Colonic mucosa (tissue), 4 donors: Measurements from ENCODE around the gene SLC9A3. TPM values are rescaled to one million over a fixed set of nuclear protein-coding genes. Genes with fewer than 3 reads are reported as not detected.

Experiments
- DNase-seq: peaks from one replicate; pipeline ENCODE4 v3.0.0-alpha.2; 2020
- H3K27ac ChIP-seq: fragments of 200-600 bp; one replicate; pipeline ENCODE4 v1.8.0; 2021
- H3K27me3 ChIP-seq: fragments of 200-600 bp; one replicate; pipeline ENCODE4 v1.8.0; 2021
- H3K36me3 ChIP-seq: fragments of 200-600 bp; one replicate; pipeline ENCODE4 v1.8.0; 2021
- H3K4me1 ChIP-seq: fragments of 200-600 bp; one replicate; pipeline ENCODE4 v1.8.0; 2021; ENCODE audit warnings: mild to moderate bottlenecking
- H3K4me3 ChIP-seq: fragments of 200-600 bp; one replicate; pipeline ENCODE4 v1.8.0; 2021
- H3K9ac ChIP-seq, 2 donors: one replicate each; pipeline ENCODE4 v1.7.0; 2013; ENCODE audit warnings: control low read depth in 2 of 2, low read depth in 2 of 2, low read length in 2 of 2
- H3K9me3 ChIP-seq: fragments of 200-600 bp; one replicate; pipeline ENCODE4 v1.8.0; 2021
- intact Hi-C: fragments of 100-400 bp; cut with DNase I; formaldehyde crosslinking; loops from one replicate; pipeline ENCODE4 v1.14.1; 2022
- total RNA-seq, 2 donors: library from RNA; stranded (reverse); fragmentation: NEBNext Ultra II Directional in 1 of 2; extraction: Animal tissue kit (Norgen Biotek cat#: 25700) in 1 of 2; gene quantifications; one replicate each; pipeline ENCODE4 v1.2.1, GENCODE V29; 2021
- TF ChIP-seq, protein P1 (sequence below): fragments of 200-600 bp; IDR thresholded peaks from one replicate; pipeline ENCODE4 v1.8.0; 2022; ENCODE audit warnings: antibody characterized with exemption, mild to moderate bottlenecking
- donor health status: healthy.
- donor health status: DM: no; HTN: no; CAD: no.
- donor health status: DM: no; HTN: no; CAD: no.

The SLC9A3 gene
- total RNA-seq, 2 donors from 2014 or later: 70.0 to 78.8 TPM

DNA sequence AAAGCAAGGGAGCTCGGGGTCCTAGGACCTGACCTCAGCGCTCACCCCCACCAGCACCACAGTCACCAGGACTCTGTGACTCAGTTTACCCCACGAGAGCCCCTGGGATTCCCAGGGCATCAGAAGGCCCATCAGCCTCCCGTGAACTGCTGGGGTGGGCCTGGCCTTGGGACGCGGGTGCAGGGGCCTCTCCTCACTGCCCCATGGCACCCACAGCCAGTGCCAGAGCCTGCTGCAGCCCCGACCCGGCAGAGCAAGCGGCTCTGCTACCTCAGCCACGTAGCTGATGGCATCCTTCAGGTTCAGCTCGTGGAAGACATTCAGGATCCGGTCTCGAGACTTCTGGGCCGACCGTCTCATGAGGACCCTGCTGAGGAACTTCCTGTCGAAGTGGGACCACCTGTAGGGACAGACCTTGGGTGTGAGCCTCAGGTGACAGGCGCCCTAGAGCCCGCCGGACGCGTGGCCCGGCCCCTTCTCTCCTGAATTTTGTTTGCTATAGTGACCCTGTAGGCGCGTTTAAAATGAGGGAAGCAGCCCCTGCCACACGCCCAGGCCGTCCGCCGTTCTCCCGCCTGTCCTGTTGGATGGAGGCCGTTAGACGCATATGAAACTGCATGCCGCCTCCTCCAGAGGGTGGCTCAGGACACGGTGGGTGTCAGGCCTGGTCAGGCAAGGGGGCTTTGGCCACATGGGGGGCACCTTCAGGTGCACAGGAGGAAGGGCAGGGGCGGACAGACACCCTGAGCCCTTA, 44.5 kb downstream of the SLC9A3 start:
- TF ChIP-seq, protein P1, sequence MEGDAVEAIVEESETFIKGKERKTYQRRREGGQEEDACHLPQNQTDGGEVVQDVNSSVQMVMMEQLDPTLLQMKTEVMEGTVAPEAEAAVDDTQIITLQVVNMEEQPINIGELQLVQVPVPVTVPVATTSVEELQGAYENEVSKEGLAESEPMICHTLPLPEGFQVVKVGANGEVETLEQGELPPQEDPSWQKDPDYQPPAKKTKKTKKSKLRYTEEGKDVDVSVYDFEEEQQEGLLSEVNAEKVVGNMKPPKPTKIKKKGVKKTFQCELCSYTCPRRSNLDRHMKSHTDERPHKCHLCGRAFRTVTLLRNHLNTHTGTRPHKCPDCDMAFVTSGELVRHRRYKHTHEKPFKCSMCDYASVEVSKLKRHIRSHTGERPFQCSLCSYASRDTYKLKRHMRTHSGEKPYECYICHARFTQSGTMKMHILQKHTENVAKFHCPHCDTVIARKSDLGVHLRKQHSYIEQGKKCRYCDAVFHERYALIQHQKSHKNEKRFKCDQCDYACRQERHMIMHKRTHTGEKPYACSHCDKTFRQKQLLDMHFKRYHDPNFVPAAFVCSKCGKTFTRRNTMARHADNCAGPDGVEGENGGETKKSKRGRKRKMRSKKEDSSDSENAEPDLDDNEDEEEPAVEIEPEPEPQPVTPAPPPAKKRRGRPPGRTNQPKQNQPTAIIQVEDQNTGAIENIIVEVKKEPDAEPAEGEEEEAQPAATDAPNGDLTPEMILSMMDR: no peak
- intact Hi-C loops: loop anchor here (10.0 kb wide), 1 partner anchor 135 kb away; the partner anchor contains the start of gene CEP72
- Histone ChIP-seq H3K4me3 (no peak overlapping the region), H3K9me3 (no peaks in the 10 kb centered on the region), H3K4me1 (peaks cover 4% of the 10 kb centered on the region), H3K27ac (no peak overlapping the region), H3K9ac (no peak overlapping the region), H3K27me3 (peaks cover 57% of the 10 kb centered on the region), H3K36me3 (no peaks in the 10 kb centered on the region)
- no peak for DNase-seq

DNA sequence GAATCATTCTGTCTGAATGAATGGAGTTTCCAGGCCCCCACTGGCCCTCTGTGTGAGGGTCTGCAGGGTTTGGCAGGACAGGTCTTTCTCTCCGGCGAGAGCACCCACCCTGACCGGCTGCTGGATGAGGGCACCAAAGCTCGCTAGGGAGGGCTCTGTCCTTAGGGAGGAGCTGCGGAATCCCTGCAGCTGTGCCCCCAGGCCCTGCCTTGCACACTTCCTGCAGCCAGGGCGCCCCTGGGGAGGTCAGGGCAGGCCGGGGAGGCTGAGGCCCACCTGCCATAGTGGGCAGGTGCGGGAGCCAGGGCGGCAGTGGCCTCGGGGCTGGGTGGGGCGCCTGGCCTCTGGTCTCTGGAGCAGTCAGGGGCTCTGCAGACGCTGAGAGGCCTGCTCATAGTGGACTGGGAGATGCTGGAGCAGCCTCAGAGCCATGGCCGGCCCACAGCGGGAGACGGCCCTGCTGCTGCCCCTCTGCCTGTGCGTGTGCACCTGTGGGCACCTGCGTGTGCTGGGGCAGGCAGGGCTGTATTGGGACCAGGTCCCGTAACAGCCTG, 45.2 kb downstream of the SLC9A3 start:
- DNase-seq: no peak
- H3K9ac ChIP-seq: no peak overlapping the region
- H3K4me1 ChIP-seq: peaks cover 4% of the 10 kb centered on the region
- no peak overlapping the region for H3K4me3 ChIP-seq
- TF ChIP-seq, protein P1: no peak
- no peak overlapping the region for H3K27ac ChIP-seq
- H3K9me3 ChIP-seq: no peaks in the 10 kb centered on the region
- H3K27me3 ChIP-seq: peaks cover 58% of the 10 kb centered on the region
- intact Hi-C loops: loop anchor here (10.0 kb wide), 1 partner anchor 136 kb away; the partner anchor contains the start of gene CEP72
- H3K36me3 ChIP-seq: no peaks in the 10 kb centered on the region

DNA sequence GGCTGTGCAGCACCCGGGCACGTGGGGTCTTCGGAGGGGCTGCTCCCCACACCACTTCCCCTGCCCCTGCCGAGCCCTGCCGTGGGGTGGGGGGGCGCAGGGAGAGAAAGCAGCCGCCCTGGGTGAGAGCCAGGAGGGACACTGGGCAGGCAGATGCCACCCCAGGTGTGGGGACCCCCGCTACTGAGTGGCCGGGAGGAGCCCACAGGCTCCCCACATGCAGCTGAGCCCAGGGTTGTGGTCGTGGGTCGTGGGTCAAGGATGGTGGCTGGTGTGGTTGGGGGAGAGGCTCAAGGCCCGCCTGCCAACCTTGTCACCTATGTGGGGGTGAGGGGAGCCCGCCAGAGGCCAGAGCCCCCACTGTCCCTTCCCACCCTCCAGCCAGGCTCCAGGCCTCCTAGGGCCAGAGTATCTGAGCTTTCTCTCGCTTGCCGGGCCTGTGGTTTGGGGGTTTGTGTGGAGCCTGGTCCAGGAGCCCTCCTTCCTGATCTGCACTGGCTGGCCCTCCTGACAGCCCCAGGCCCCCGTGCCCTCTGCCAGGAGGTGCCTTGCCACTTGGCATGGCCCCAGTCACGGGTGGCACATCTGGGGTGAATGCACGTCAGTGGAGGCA, 45.8 kb downstream of the SLC9A3 start:
- Histone ChIP-seq H3K9ac (no peak overlapping the region), H3K27me3 (peaks cover 55% of the 10 kb centered on the region), H3K9me3 (no peaks in the 10 kb centered on the region), H3K36me3 (no peaks in the 10 kb centered on the region), H3K27ac (no peak overlapping the region), H3K4me1 (peaks cover 4% of the 10 kb centered on the region), H3K4me3 (no peak overlapping the region)
- no peak for DNase-seq
- TF ChIP-seq, protein P1: no peak
- intact Hi-C loops: loop anchor here (10.0 kb wide), 1 partner anchor 136 kb away; the partner anchor contains the start of gene CEP72

DNA sequence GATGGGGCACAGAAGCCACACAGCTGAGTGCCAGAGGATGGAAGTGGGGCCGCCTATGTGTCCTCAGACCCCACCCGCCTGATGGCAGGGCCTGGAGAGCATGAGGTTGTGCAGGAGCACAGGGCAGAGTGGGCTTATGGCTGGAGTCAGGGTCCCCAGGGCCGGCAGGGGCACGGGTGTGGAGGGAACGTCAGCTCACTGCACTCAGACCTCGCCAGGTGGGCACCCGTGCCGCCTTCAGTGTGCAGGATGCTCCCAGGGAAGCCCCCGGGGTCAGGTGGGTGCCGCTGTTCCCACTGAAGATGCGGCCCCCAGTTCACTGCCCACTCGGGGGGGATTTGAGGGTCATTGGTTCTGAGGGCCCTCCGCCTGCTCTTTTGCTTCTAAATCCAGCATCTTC, 46.4 kb downstream of the SLC9A3 start:
- H3K4me3 ChIP-seq: no peak overlapping the region
- H3K27ac ChIP-seq: no peak overlapping the region
- TF ChIP-seq, protein P1: no peak
- H3K9me3 ChIP-seq: no peaks in the 10 kb centered on the region
- H3K27me3 ChIP-seq: peaks cover 49% of the 10 kb centered on the region
- peaks cover 4% of the 10 kb centered on the region for H3K4me1 ChIP-seq
- no peaks in the 10 kb centered on the region for H3K36me3 ChIP-seq
- DNase-seq: no peak
- intact Hi-C loops: loop anchor here (10.0 kb wide), 1 partner anchor 137 kb away; the partner anchor contains the start of gene CEP72
- no peak overlapping the region for H3K9ac ChIP-seq

DNA sequence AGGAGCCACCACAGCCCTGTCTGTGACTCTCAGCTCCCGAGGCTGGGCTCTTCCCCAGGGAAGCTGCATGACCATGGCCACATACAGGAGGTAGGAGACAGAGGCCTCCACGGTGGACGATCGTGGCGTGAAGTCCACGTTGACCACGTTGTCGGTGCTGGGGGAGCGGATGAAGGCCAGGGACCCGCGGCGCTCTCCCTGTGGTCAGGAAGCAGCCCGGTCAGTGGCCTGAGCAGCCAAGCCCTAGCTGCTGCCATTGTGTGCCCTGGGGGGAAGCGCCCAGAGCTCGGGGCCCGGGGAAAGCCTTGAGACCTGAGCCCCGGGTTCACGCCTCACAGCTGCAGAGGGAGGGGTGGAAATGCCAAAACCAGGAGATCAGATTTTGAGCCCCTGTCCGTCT, 47.0 kb downstream of the SLC9A3 start:
- H3K36me3 ChIP-seq: no peaks in the 10 kb centered on the region
- intact Hi-C loops: loop anchor here (10.0 kb wide), 1 partner anchor 138 kb away; the partner anchor contains the start of gene CEP72
- H3K9me3 ChIP-seq: no peaks in the 10 kb centered on the region
- no peak overlapping the region for H3K9ac ChIP-seq
- H3K4me3 ChIP-seq: no peak overlapping the region
- no peak for DNase-seq
- TF ChIP-seq, protein P1: no peak
- H3K27ac ChIP-seq: no peak overlapping the region
- H3K27me3 ChIP-seq: peaks cover 44% of the 10 kb centered on the region
- H3K4me1 ChIP-seq: peaks cover 5% of the 10 kb centered on the region
